MM.1S (cell line): ENCODE data around the gene PRRT3.

ENCODE experiments used
- DNase-seq: peaks from one replicate; pipeline ENCODE4 v3.0.0-alpha.2; 2015
- H2AFZ ChIP-seq: fragments of 300-600 bp; sonication (generic); 2 replicates; pipeline ENCODE4 v1.6.0; 2016; ENCODE audit warnings: antibody characterized with exemption, low read length
- H3F3A ChIP-seq: fragments of 300-600 bp; sonication (generic); 2 replicates; pipeline ENCODE4 v1.6.1; 2016; ENCODE audit warnings: mild to moderate bottlenecking, antibody characterized with exemption, low read length, moderate library complexity, mixed read lengths; ENCODE audit not compliant: insufficient read depth
- H3K27ac ChIP-seq: fragments of 300-600 bp; sonication (generic); 2 replicates; pipeline ENCODE4 v1.5.1; 2016; ENCODE audit warnings: mild to moderate bottlenecking, low read length
- H3K27me3 ChIP-seq: fragments of 300-600 bp; sonication (generic); replicated peaks from 2 replicates; pipeline ENCODE4 v1.6.0; 2016; ENCODE audit warnings: low read length; ENCODE audit not compliant: insufficient read depth
- H3K36me3 ChIP-seq: fragments of 300-600 bp; sonication (generic); replicated peaks from 2 replicates; pipeline ENCODE4 v1.6.1; 2016; ENCODE audit warnings: mild to moderate bottlenecking, low read length, mixed read lengths; ENCODE audit not compliant: insufficient read depth
- H3K4me1 ChIP-seq: fragments of 300-600 bp; sonication (generic); 2 replicates; pipeline ENCODE4 v1.6.1; 2016; ENCODE audit warnings: low read length, mixed read lengths
- H3K4me2 ChIP-seq: fragments of 300-600 bp; sonication (generic); 2 replicates; pipeline ENCODE4 v1.6.0; 2016; ENCODE audit warnings: low read depth, low read length
- H3K4me3 ChIP-seq: fragments of 300-600 bp; sonication (generic); 2 replicates; pipeline ENCODE4 v1.5.1; 2016; ENCODE audit warnings: low read length, mixed read lengths
- H3K79me2 ChIP-seq: fragments of 300-600 bp; sonication (generic); 2 replicates; pipeline ENCODE4 v1.6.1; 2016; ENCODE audit warnings: mixed run types, low read length, mixed read lengths
- H3K9ac ChIP-seq: fragments of 300-600 bp; sonication (generic); 2 replicates; pipeline ENCODE4 v1.6.1; 2016; ENCODE audit warnings: low read length, mixed read lengths
- H3K9me2 ChIP-seq: fragments of 300-600 bp; sonication (generic); replicated peaks from 2 replicates; pipeline ENCODE4 v1.6.1; 2016; ENCODE audit warnings: mild to moderate bottlenecking, low read length, mixed read lengths; ENCODE audit not compliant: insufficient read depth
- H3K9me3 ChIP-seq: fragments of 300-600 bp; sonication (generic); replicated peaks from 2 replicates; pipeline ENCODE4 v1.6.1; 2016; ENCODE audit warnings: mild to moderate bottlenecking, low read length, mixed read lengths; ENCODE audit not compliant: insufficient read depth
- H4K20me1 ChIP-seq: fragments of 300-600 bp; sonication (generic); 2 replicates; pipeline ENCODE4 v1.6.1; 2016; ENCODE audit warnings: mild to moderate bottlenecking, low read length, moderate library complexity, mixed read lengths; ENCODE audit not compliant: insufficient read depth
- EZH2 ChIP-seq: fragments of 300-600 bp; sonication (generic); optimal IDR thresholded peaks from 2 replicates; pipeline ENCODE3; 2017; ENCODE audit warnings: low read depth, mild to moderate bottlenecking, antibody characterized with exemption, low read length, mixed read lengths
- EZH2phosphoT487 ChIP-seq: fragments of 300-600 bp; sonication (generic); IDR thresholded peaks from 2 replicates; pipeline ENCODE4 v1.6.1; 2018; ENCODE audit warnings: antibody characterized with exemption, low read length
- TF ChIP-seq, protein P1 (sequence below): fragments of 300-600 bp; sonication (generic); IDR thresholded peaks from 2 replicates; pipeline ENCODE4 v1.5.1; 2016; ENCODE audit warnings: antibody characterized with exemption, low read length, mixed read lengths

Gene PRRT3

GRCh38 chr3:9906480-9906879 lies 45.7 kb downstream of the PRRT3 start:
- no peak overlapping the region for H3K27ac ChIP-seq
- no peaks in the 10 kb centered on the region for H4K20me1 ChIP-seq
- H3K9me2 ChIP-seq: no peaks in the 10 kb centered on the region
- H3K4me2 ChIP-seq: no peak overlapping the region
- no peak for DNase-seq
- no peaks in the 10 kb centered on the region for H3K9me3 ChIP-seq
- no peak for TF ChIP-seq EZH2
- TF ChIP-seq, protein P1, sequence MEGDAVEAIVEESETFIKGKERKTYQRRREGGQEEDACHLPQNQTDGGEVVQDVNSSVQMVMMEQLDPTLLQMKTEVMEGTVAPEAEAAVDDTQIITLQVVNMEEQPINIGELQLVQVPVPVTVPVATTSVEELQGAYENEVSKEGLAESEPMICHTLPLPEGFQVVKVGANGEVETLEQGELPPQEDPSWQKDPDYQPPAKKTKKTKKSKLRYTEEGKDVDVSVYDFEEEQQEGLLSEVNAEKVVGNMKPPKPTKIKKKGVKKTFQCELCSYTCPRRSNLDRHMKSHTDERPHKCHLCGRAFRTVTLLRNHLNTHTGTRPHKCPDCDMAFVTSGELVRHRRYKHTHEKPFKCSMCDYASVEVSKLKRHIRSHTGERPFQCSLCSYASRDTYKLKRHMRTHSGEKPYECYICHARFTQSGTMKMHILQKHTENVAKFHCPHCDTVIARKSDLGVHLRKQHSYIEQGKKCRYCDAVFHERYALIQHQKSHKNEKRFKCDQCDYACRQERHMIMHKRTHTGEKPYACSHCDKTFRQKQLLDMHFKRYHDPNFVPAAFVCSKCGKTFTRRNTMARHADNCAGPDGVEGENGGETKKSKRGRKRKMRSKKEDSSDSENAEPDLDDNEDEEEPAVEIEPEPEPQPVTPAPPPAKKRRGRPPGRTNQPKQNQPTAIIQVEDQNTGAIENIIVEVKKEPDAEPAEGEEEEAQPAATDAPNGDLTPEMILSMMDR: no peak
- no peak for TF ChIP-seq EZH2phosphoT487
- no peak overlapping the region for H2AFZ ChIP-seq
- H3K27me3 ChIP-seq: no peaks in the 10 kb centered on the region
- no peaks in the 10 kb centered on the region for H3K4me1 ChIP-seq
- H3K9ac ChIP-seq: no peak overlapping the region
- no peak overlapping the region for H3K4me3 ChIP-seq
- no peaks in the 10 kb centered on the region for H3K36me3 ChIP-seq
- no peaks in the 10 kb centered on the region for H3K79me2 ChIP-seq
- no peaks in the 10 kb centered on the region for H3F3A ChIP-seq

DNA sequence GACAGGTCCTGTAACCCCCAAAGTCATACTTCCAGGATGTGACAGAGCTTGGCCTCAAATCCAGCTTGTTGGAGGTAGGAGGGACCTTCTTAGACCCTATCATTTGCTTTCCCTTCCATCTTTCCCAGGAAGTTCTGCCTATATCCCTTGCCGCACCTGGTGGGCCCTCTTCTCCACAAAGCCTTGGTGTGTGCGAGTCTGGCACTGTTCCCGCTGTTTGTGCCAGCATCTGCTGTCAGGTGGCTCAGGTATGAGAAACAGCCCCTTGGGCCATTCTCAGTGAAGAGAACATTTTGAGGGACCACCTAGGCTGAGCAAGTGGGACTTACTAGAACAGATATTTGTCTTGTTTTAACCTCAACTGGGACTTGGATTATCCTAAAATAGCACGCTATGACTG lies 48.3 kb downstream of the PRRT3 start:
- Histone ChIP-seq H2AFZ (no peak overlapping the region), H3K27me3 (no peaks in the 10 kb centered on the region), H3F3A (no peaks in the 10 kb centered on the region), H3K36me3 (no peaks in the 10 kb centered on the region), H3K4me2 (no peak overlapping the region), H3K9ac (no peak overlapping the region), H3K4me3 (no peak overlapping the region), H4K20me1 (no peaks in the 10 kb centered on the region), H3K9me2 (no peaks in the 10 kb centered on the region), H3K9me3 (no peaks in the 10 kb centered on the region), H3K4me1 (no peaks in the 10 kb centered on the region), H3K79me2 (no peaks in the 10 kb centered on the region), H3K27ac (no peak overlapping the region)
- no peak for DNase-seq
- TF ChIP-seq, protein P1: no peak
- TF ChIP-seq EZH2: no peak
- TF ChIP-seq EZH2phosphoT487: no peak

- Histone ChIP-seq H4K20me1 (no peaks in the 10 kb centered on the region), H3K79me2 (no peaks in the 10 kb centered on the region), H3K27me3 (no peaks in the 10 kb centered on the region), H3F3A (no peaks in the 10 kb centered on the region), H2AFZ (no peak overlapping the region), H3K27ac (no peak overlapping the region), H3K9me3 (no peaks in the 10 kb centered on the region), H3K4me1 (no peaks in the 10 kb centered on the region), H3K4me3 (no peak overlapping the region), H3K9ac (no peak overlapping the region), H3K36me3 (no peaks in the 10 kb centered on the region), H3K4me2 (no peak overlapping the region), H3K9me2 (no peaks in the 10 kb centered on the region)
- TF ChIP-seq, protein P1: no peak
- no peak for TF ChIP-seq EZH2
- TF ChIP-seq EZH2phosphoT487: no peak
- no peak for DNase-seq
Measured at GRCh38 chr3:9903238-9903624, 49.0 kb downstream of the PRRT3 start.
